Mucosa of rectum (tissue), 2 donors: Measurements from ENCODE around the gene P2RX1.
A peak's percentile ranks its signal among the peaks of the same experiment; 100 is the strongest.

Experiments used
- H3K27ac ChIP-seq, 2 donors: one replicate each; pipeline ENCODE4 v1.7.0; 2013; ENCODE audit warnings: inconsistent platforms in 2 of 2, low read depth in 2 of 2, low read length in 2 of 2
- H3K27me3 ChIP-seq, 2 donors: one replicate each; pipeline ENCODE4 v1.7.0; 2013; ENCODE audit warnings: low read length in 2 of 2; ENCODE audit not compliant: control insufficient read depth in 2 of 2, insufficient read depth in 2 of 2
- H3K36me3 ChIP-seq, 2 donors: one replicate each; pipeline ENCODE4 v1.7.0; 2013; ENCODE audit warnings: low read length in 2 of 2; ENCODE audit not compliant: control insufficient read depth in 2 of 2, insufficient read depth in 2 of 2
- H3K4me1 ChIP-seq, 2 donors: one replicate each; pipeline ENCODE4 v1.7.0; 2013; ENCODE audit warnings: low read length in 2 of 2, mild to moderate bottlenecking in 1 of 2; ENCODE audit not compliant: control insufficient read depth in 2 of 2, insufficient read depth in 2 of 2
- H3K4me3 ChIP-seq, 2 donors: one replicate each; pipeline ENCODE4 v1.7.0; 2013; ENCODE audit warnings: low read length in 2 of 2
- H3K9ac ChIP-seq, 2 donors: one replicate each; pipeline ENCODE4 v1.7.0; 2013; ENCODE audit warnings: low read length in 2 of 2, low read depth in 1 of 2, mild to moderate bottlenecking in 1 of 2
- H3K9me3 ChIP-seq, 2 donors: one replicate each; pipeline ENCODE4 v1.7.0; 2013; ENCODE audit warnings: low read length in 2 of 2; ENCODE audit not compliant: control insufficient read depth in 2 of 2
- donor health status: healthy.
- donor health status: Normal muscosa, but diverticular disease.

P2RX1 gene

GRCh38 chr17:3879591-3880417, 36.5 kb downstream of the P2RX1 start:
- Histone ChIP-seq H3K4me3 (no peak overlapping the region), H3K9ac (peak overlapping the region in 1 of 2 donors; percentile 6), H3K27me3 (no peaks in the 10 kb centered on the region), H3K9me3 (no peaks in the 10 kb centered on the region), H3K36me3 (peaks cover 21 to 27% of the 10 kb centered on the region in 2 donors), H3K27ac (peak overlapping the region in 1 of 2 donors; percentile 16), H3K4me1 (peaks cover 0 to 2% of the 10 kb centered on the region in 2 donors)

DNA sequence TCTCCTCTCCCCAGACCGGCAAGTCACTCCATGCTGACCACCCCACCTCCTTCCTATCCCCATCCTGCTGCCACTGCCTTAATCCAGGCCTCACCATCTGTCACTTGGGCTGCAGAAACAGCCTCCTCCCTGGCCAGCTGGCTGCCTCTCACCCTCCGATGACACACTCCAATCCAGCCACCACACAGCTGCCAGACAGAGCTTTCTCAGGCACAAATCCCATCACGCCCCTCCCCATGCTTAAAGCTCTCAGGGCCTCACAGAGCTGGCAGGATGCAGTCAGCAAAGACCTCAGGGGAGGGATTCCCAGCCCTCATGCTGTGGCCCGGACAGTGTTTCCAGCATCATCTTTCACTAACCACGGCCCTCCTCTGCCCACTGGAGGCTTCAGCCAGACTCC, 37.1 kb downstream of the P2RX1 start:
- peak overlapping the region in 1 of 2 donors; percentile 16 for H3K27ac ChIP-seq

GRCh38 chr17:3877220-3877619, 39.0 kb downstream of the P2RX1 start:
- Histone ChIP-seq H3K36me3 (peaks cover 11 to 25% of the 10 kb centered on the region in 2 donors), H3K9ac (no peak overlapping the region), H3K4me1 (peaks cover 0 to 2% of the 10 kb centered on the region in 2 donors), H3K27me3 (no peaks in the 10 kb centered on the region), H3K4me3 (no peak overlapping the region), H3K27ac (no peak overlapping the region), H3K9me3 (no peaks in the 10 kb centered on the region)

More for the DNA sequence above, 37.1 kb downstream of the P2RX1 start:
- H3K27me3 ChIP-seq: no peaks in the 10 kb centered on the region
- no peak overlapping the region for H3K9ac ChIP-seq
- no peak overlapping the region for H3K4me3 ChIP-seq
- peaks cover 0 to 2% of the 10 kb centered on the region in 2 donors for H3K4me1 ChIP-seq
- peaks cover 18 to 22% of the 10 kb centered on the region in 2 donors for H3K36me3 ChIP-seq
- no peaks in the 10 kb centered on the region for H3K9me3 ChIP-seq

DNA sequence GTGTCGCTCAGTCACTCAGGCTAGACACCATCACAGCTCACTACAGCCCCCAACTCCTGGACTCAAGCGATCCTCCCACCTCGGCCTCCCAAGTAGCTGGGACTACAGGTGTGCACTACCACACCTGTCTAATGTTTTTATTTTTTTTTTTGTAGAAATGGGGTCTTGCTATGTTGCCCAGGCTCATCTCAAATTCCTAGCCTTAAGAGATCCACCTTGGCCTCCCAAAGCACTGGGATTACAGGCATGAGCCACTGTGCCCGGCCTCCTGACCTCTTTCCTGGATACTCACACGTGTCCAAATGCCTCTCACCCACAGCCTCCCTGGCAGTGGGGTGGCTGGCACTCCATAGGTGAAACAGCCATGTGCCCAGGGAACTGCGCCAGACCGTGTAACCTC, 40.9 kb downstream of the P2RX1 start:
- Histone ChIP-seq H3K9me3 (no peaks in the 10 kb centered on the region), H3K4me3 (no peak overlapping the region), H3K9ac (no peak overlapping the region), H3K27me3 (no peaks in the 10 kb centered on the region), H3K4me1 (peaks cover 0 to 2% of the 10 kb centered on the region in 2 donors), H3K27ac (no peak overlapping the region), H3K36me3 (peaks cover 15 to 25% of the 10 kb centered on the region in 2 donors)

GRCh38 chr17:3873862-3874261, 42.4 kb downstream of the P2RX1 start:
- Histone ChIP-seq H3K36me3 (peaks cover 17 to 31% of the 10 kb centered on the region in 2 donors), H3K9ac (no peak overlapping the region), H3K4me3 (no peak overlapping the region), H3K27ac (no peak overlapping the region), H3K27me3 (no peaks in the 10 kb centered on the region), H3K9me3 (no peaks in the 10 kb centered on the region), H3K4me1 (no peaks in the 10 kb centered on the region)

DNA sequence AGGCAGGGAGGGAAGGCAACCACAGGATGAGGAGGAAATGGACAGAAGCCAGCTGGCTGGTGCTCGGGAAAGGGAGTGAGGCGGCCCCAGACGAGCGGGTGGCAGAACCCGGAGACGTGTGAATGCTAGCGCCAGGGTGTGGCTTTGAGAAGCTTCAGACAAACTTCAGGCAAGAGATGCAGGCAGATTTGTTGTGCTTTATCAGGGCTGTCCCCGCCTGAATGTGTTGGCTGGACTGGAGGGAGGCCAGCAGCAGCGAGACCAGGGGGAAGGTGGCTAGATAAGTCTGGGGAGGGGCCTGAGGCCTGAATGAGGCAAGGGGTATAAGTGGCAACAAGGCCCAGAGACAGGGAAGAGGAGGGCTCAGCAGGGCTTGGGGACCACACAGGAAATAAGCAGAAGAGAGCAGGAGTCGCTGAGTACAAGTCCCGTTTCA, 45.4 kb downstream of the P2RX1 start:
- no peaks in the 10 kb centered on the region for H3K4me1 ChIP-seq
- H3K4me3 ChIP-seq: no peak overlapping the region
- H3K9me3 ChIP-seq: no peaks in the 10 kb centered on the region
- no peak overlapping the region for H3K27ac ChIP-seq
- no peaks in the 10 kb centered on the region for H3K27me3 ChIP-seq
- H3K9ac ChIP-seq: no peak overlapping the region
- H3K36me3 ChIP-seq: peaks cover 17 to 25% of the 10 kb centered on the region in 2 donors

GRCh38 chr17:3867606-3868005, 48.7 kb downstream of the P2RX1 start:
- Histone ChIP-seq H3K36me3 (peaks cover 6 to 10% of the 10 kb centered on the region in 2 donors), H3K4me3 (no peak overlapping the region), H3K4me1 (no peaks in the 10 kb centered on the region), H3K9ac (no peak overlapping the region), H3K27ac (no peak overlapping the region), H3K9me3 (no peaks in the 10 kb centered on the region), H3K27me3 (no peaks in the 10 kb centered on the region)

- no peak overlapping the region for H3K4me3 ChIP-seq
- H3K4me1 ChIP-seq: no peaks in the 10 kb centered on the region
- H3K27ac ChIP-seq: no peak overlapping the region
- H3K27me3 ChIP-seq: no peaks in the 10 kb centered on the region
- peaks cover 5 to 6% of the 10 kb centered on the region in 2 donors for H3K36me3 ChIP-seq
- no peaks in the 10 kb centered on the region for H3K9me3 ChIP-seq
- no peak overlapping the region for H3K9ac ChIP-seq
Measured at GRCh38 chr17:3867106-3867505, 49.2 kb downstream of the P2RX1 start.

DNA sequence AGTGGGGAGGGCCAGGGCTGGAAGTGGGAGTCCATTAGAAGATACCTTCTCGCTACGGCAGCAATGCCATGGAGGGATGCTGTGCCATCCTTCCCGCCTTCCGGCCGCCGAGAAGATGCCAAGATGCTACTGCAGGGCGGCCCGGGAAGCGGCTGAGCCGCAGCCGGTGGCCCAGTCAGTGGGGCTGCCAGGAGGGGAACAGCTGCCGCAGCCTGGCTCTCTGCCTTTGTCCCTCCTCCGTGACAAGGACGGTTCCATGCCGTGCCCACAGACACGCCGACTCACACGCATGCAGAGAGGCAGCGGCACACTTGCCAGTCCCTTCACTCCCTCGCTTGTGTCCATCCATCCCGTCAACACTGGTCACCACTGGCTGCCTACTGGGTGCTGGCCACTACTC, 50.0 kb downstream of the P2RX1 start:
- Histone ChIP-seq H3K27me3 (no peaks in the 10 kb centered on the region), H3K9me3 (no peaks in the 10 kb centered on the region), H3K36me3 (peaks cover 2 to 6% of the 10 kb centered on the region in 2 donors), H3K9ac (no peak overlapping the region), H3K4me3 (no peak overlapping the region), H3K4me1 (no peaks in the 10 kb centered on the region), H3K27ac (no peak overlapping the region)

- Histone ChIP-seq H3K9me3 (no peaks in the 10 kb centered on the region), H3K4me1 (no peaks in the 10 kb centered on the region), H3K27ac (no peak overlapping the region), H3K27me3 (no peaks in the 10 kb centered on the region), H3K9ac (no peak overlapping the region), H3K36me3 (peaks cover 2 to 12% of the 10 kb centered on the region in 2 donors), H3K4me3 (no peak overlapping the region)
Measured at GRCh38 chr17:3865176-3865575, 51.1 kb downstream of the P2RX1 start.
